ENCODE data around the gene ADAMTS5.

Gene ADAMTS5

GRCh38 chr21:26956813-26957212, 10.1 kb downstream of the ADAMTS5 start:
- no peak overlapping the region for H3K4me3 ChIP-seq (ENCODE audit: low read depth in 1 of 2, low read length in 1 of 2)
- H3K27ac ChIP-seq, result no peak overlapping the region
- H3K9me3 ChIP-seq, result no peaks in the 10 kb centered on the region
- H3K27me3 ChIP-seq, result peaks cover 39% of the 10 kb centered on the region
- H3K4me1 ChIP-seq (ENCODE audit: control insufficient read depth in 1 of 2, insufficient read depth in 1 of 2, low read depth in 1 of 2, low read length in 1 of 2), result no peaks in the 10 kb centered on the region
- no peak for TF ChIP-seq CTCF (IDR thresholded peaks at IDR 0.05)
- H3K36me3 ChIP-seq, result no peaks in the 10 kb centered on the region

GRCh38 chr21:26956216-26956615, 10.7 kb downstream of the ADAMTS5 start:
- no peak overlapping the region for H3K27ac ChIP-seq
- TF ChIP-seq CTCF (IDR thresholded peaks at IDR 0.05), result no peak
- no peaks in the 10 kb centered on the region for H3K4me1 ChIP-seq (ENCODE audit: control insufficient read depth in 1 of 2, insufficient read depth in 1 of 2, low read depth in 1 of 2, low read length in 1 of 2)
- H3K36me3 ChIP-seq, result no peaks in the 10 kb centered on the region
- peaks cover 33% of the 10 kb centered on the region for H3K27me3 ChIP-seq
- no peak overlapping the region for H3K4me3 ChIP-seq (ENCODE audit: low read depth in 1 of 2, low read length in 1 of 2)
- no peaks in the 10 kb centered on the region for H3K9me3 ChIP-seq

- H3K4me3 ChIP-seq (ENCODE audit: low read depth in 1 of 2, low read length in 1 of 2), result no peak overlapping the region
- H3K4me1 ChIP-seq (ENCODE audit: control insufficient read depth in 1 of 2, insufficient read depth in 1 of 2, low read depth in 1 of 2, low read length in 1 of 2), result no peaks in the 10 kb centered on the region
- no peaks in the 10 kb centered on the region for H3K36me3 ChIP-seq
- peaks cover 30% of the 10 kb centered on the region for H3K27me3 ChIP-seq
- no peak for TF ChIP-seq CTCF (IDR thresholded peaks at IDR 0.05)
- no peak overlapping the region for H3K27ac ChIP-seq
- no peaks in the 10 kb centered on the region for H3K9me3 ChIP-seq
Observed at GRCh38 chr21:26954662-26955121, 12.2 kb downstream of the ADAMTS5 start.

GRCh38 chr21:26952374-26953066, 14.4 kb downstream of the ADAMTS5 start:
- Histone ChIP-seq H3K27ac (no peak overlapping the region), H3K4me3 (ENCODE audit: low read depth in 1 of 2, low read length in 1 of 2) (no peak overlapping the region), H3K27me3 (peaks cover 28% of the 10 kb centered on the region), H3K4me1 (ENCODE audit: control insufficient read depth in 1 of 2, insufficient read depth in 1 of 2, low read depth in 1 of 2, low read length in 1 of 2) (no peaks in the 10 kb centered on the region), H3K36me3 (no peaks in the 10 kb centered on the region), H3K9me3 (no peaks in the 10 kb centered on the region)
- no peak for TF ChIP-seq CTCF (IDR thresholded peaks at IDR 0.05)

- no peaks in the 10 kb centered on the region for H3K4me1 ChIP-seq (ENCODE audit: control insufficient read depth in 1 of 2, insufficient read depth in 1 of 2, low read depth in 1 of 2, low read length in 1 of 2)
- H3K9me3 ChIP-seq, result no peaks in the 10 kb centered on the region
- TF ChIP-seq CTCF (IDR thresholded peaks at IDR 0.05), result no peak
Observed at GRCh38 chr21:26949830-26950229, 17.1 kb downstream of the ADAMTS5 start.

More at GRCh38 chr21:26949830-26950229, 17.1 kb downstream of the ADAMTS5 start:
- no peak overlapping the region for H3K27ac ChIP-seq
- no peaks in the 10 kb centered on the region for H3K36me3 ChIP-seq
- peaks cover 7% of the 10 kb centered on the region for H3K27me3 ChIP-seq
- no peak overlapping the region for H3K4me3 ChIP-seq (ENCODE audit: low read depth in 1 of 2, low read length in 1 of 2)

Measured in neutrophil (primary cell).